Transverse colon (tissue), 4 donors: ENCODE results near the gene PLXNC1.

Experiments
- EP300 ChIP-seq: sonication (generic); formaldehyde crosslinking; IDR thresholded peaks from one replicate; pipeline ENCODE4 v1.6.1; 2017; ENCODE audit warnings: antibody characterized with exemption, low read depth
- POLR2AphosphoS5 ChIP-seq, 3 donors: sonication (generic); formaldehyde crosslinking; IDR thresholded peaks; one replicate each; pipeline ENCODE4 v1.6.1; 2016; ENCODE audit warnings: antibody characterized with exemption in 3 of 3
- TF ChIP-seq, protein P1 (sequence below), 5 experiments: fragments of 200-600 bp in 3 of 5; fragments of 450-650 bp in 2 of 5; sonication (generic) in 3 of 5; IDR thresholded peaks; 1 replicate in 2 of 5; 2 replicates in 3 of 5; pipeline ENCODE4 v1.5.1; 2016 to 2017; ENCODE audit warnings: antibody characterized with exemption in 5 of 5, inconsistent platforms in 3 of 5, mild to moderate bottlenecking in 2 of 5, moderate library complexity in 1 of 5

DNA sequence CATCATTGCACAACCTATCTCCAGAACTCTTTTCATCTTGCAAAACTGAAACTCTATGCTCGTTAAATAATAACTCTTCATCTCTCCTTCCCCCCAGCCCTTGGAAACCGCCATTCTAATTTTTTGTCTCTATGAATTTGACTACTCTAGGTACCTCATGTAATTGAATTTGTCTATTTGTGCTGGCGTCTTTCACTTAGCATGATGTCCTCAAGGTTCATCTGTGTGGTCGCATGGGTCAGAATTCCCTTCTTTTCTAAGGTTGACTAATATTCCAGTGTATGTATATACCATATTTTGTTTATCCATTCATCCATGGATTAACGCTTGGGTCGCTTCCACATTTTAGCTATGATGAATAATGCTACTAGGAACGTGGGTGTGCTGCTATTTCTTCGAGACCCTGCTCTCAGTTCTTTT, 80.1 kb downstream of the PLXNC1 start:
- no peak for TF ChIP-seq POLR2AphosphoS5 (IDR thresholded peaks at IDR 0.05)
- no peak for TF ChIP-seq EP300
- TF ChIP-seq, protein P1, sequence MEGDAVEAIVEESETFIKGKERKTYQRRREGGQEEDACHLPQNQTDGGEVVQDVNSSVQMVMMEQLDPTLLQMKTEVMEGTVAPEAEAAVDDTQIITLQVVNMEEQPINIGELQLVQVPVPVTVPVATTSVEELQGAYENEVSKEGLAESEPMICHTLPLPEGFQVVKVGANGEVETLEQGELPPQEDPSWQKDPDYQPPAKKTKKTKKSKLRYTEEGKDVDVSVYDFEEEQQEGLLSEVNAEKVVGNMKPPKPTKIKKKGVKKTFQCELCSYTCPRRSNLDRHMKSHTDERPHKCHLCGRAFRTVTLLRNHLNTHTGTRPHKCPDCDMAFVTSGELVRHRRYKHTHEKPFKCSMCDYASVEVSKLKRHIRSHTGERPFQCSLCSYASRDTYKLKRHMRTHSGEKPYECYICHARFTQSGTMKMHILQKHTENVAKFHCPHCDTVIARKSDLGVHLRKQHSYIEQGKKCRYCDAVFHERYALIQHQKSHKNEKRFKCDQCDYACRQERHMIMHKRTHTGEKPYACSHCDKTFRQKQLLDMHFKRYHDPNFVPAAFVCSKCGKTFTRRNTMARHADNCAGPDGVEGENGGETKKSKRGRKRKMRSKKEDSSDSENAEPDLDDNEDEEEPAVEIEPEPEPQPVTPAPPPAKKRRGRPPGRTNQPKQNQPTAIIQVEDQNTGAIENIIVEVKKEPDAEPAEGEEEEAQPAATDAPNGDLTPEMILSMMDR (IDR thresholded peaks at IDR 0.05), result no peak
